K562 (cell line): ENCODE measurements around the gene CKAP5.

Experiments
- CREB5 ChIP-seq: fragments of 250-450 bp; sonication (Bioruptor Pico); IDR thresholded peaks from 2 replicates; pipeline ENCODE4 v1.5.0; 2020; ENCODE audit warnings: mild to moderate bottlenecking
- CTCF ChIP-seq, 3 experiments: IDR thresholded peaks in 2 of 3; conservative IDR thresholded peaks in 1 of 3; 2 replicates each; pipeline ENCODE4 v1.5.1; 2011 to 2012; ENCODE audit warnings: low read length in 3 of 3, mild to moderate bottlenecking in 3 of 3, control low read depth in 2 of 3, improper control_type of control experiment in 1 of 3, inconsistent platforms in 1 of 3, low read depth in 1 of 3, mixed read lengths in 1 of 3, moderate library complexity in 1 of 3; ENCODE audit not compliant: insufficient read depth in 2 of 3
- EP300 ChIP-seq: IDR thresholded peaks from 2 replicates; pipeline ENCODE4 v1.6.1; 2012; ENCODE audit warnings: low read length, improper control_type of control experiment
- GATAD2B ChIP-seq: fragments of 450-650 bp; IDR thresholded peaks from 2 replicates; pipeline ENCODE4 v1.6.1; 2017; ENCODE audit warnings: mild to moderate bottlenecking, borderline replicate concordance
- NBN ChIP-seq: fragments of 450-650 bp; IDR thresholded peaks from 2 replicates; pipeline ENCODE4 v1.6.1; 2016; ENCODE audit warnings: low read depth, mild to moderate bottlenecking
- NFE2L1 ChIP-seq: fragments of 450-650 bp; IDR thresholded peaks from 2 replicates; pipeline ENCODE4 v1.6.1; 2016; ENCODE audit warnings: missing genetic modification characterization, low read depth, mild to moderate bottlenecking, missing compliant biosample characterization, moderate library complexity, borderline replicate concordance
- PML ChIP-seq: IDR thresholded peaks from 2 replicates; pipeline ENCODE4 v1.6.1; 2012; ENCODE audit warnings: low read length, inconsistent platforms
- YY1 ChIP-seq, 3 experiments: IDR thresholded peaks; 2 replicates each; pipeline ENCODE4 v1.6.1; 2011; ENCODE audit warnings: low read length in 2 of 3, mild to moderate bottlenecking in 2 of 3, moderate library complexity in 2 of 3, borderline replicate concordance in 1 of 3, control low read depth in 1 of 3, low read depth in 1 of 3; ENCODE audit not compliant: insufficient read depth in 3 of 3, insufficient replicate concordance in 2 of 3, control insufficient read depth in 1 of 3, insufficient read length in 1 of 3; ENCODE audit errors: extremely low read depth in 1 of 3
- ZBTB26 ChIP-seq: fragments of 450-650 bp; formaldehyde crosslinking; IDR thresholded peaks from 2 replicates; pipeline ENCODE4 v1.4.0; 2022; ENCODE audit warnings: missing genetic modification characterization

GRCh38 chr11:46868912-46869311 lies 22.8 kb upstream of the CKAP5 start:
- TF ChIP-seq CTCF (IDR thresholded peaks at IDR 0.05 in 2 of 3, conservative IDR thresholded peaks at IDR 0.05 in 1 of 3; ENCODE audit: insufficient read depth in 2 of 3, low read depth in 1 of 3, low read length in 3 of 3) (no peak), ZBTB26 (CRISPR knock-in tag) (no peak), NFE2L1 (no peak), EP300 (no peak), PML (no peak), YY1 (IDR thresholded peaks at IDR 0.05; ENCODE audit: borderline replicate concordance in 1 of 3, control insufficient read depth in 1 of 3, extremely low read depth in 1 of 3, insufficient read depth in 3 of 3, insufficient read length in 1 of 3, insufficient replicate concordance in 2 of 3, low read depth in 1 of 3, low read length in 2 of 3) (no peak), GATAD2B (no peak), CREB5 (no peak), NBN (no peak)
